ENCODE data around the gene SOX5. TPM values are rescaled to one million over a fixed set of nuclear protein-coding genes. Genes with fewer than 3 reads are reported as not detected.
"Not testable (repeated sequence)": the region's sequence is repeated elsewhere in the genome, so short reads cannot be mapped to it uniquely, and the experiment has no call there.

SOX5 gene
- polyA plus RNA-seq, 4 donors: 7.1 to 9.0 (median 7.9) TPM

- no peak for DNase-seq (ENCODE audit: low read depth in 4 of 4, low spot score in 3 of 4)
Observed at GRCh38 chr12:23760495-23760894, 189.0 kb downstream of the SOX5 start.

- DNase-seq (ENCODE audit: low read depth in 4 of 4, low spot score in 3 of 4): no peak
Observed at GRCh38 chr12:23758608-23759007, 190.9 kb downstream of the SOX5 start.

GRCh38 chr12:23757541-23757962, 191.9 kb downstream of the SOX5 start:
- DNase-seq (ENCODE audit: low read depth in 4 of 4, low spot score in 3 of 4): no peak

GRCh38 chr12:23756416-23756815, 193.1 kb downstream of the SOX5 start:
- no peak for DNase-seq (ENCODE audit: low read depth in 4 of 4, low spot score in 3 of 4)

- DNase-seq (ENCODE audit: low read depth in 4 of 4, low spot score in 3 of 4): no peak
Observed at GRCh38 chr12:23753628-23754365, 195.7 kb downstream of the SOX5 start.

- DNase-seq (ENCODE audit: low read depth in 4 of 4, low spot score in 3 of 4): no peak
Observed at GRCh38 chr12:23752245-23752644, 197.2 kb downstream of the SOX5 start.

- DNase-seq (ENCODE audit: low read depth in 4 of 4, low spot score in 3 of 4): no peak
Observed at GRCh38 chr12:23751641-23752040, 197.8 kb downstream of the SOX5 start.

- no peak for DNase-seq (ENCODE audit: low read depth in 4 of 4, low spot score in 3 of 4)
Observed at GRCh38 chr12:23750923-23751322, 198.5 kb downstream of the SOX5 start.

GRCh38 chr12:23744696-23745095, 204.8 kb downstream of the SOX5 start:
- no peak for DNase-seq (ENCODE audit: low read depth in 4 of 4, low spot score in 3 of 4)

GRCh38 chr12:23742574-23742973, 206.9 kb downstream of the SOX5 start:
- DNase-seq (ENCODE audit: low read depth in 4 of 4, low spot score in 3 of 4): no peak

GRCh38 chr12:23731493-23731892, 218.0 kb downstream of the SOX5 start:
- DNase-seq (ENCODE audit: low read depth in 4 of 4, low spot score in 3 of 4): no peak

- no peak for DNase-seq (ENCODE audit: low read depth in 4 of 4, low spot score in 3 of 4)
Observed at GRCh38 chr12:23731035-23731434, 218.4 kb downstream of the SOX5 start.

GRCh38 chr12:23729359-23729758, 220.1 kb downstream of the SOX5 start:
- no peak for DNase-seq (ENCODE audit: low read depth in 4 of 4, low spot score in 3 of 4)

- DNase-seq (ENCODE audit: low read depth in 4 of 4, low spot score in 3 of 4): no peak
Observed at GRCh38 chr12:23726646-23727045, 222.8 kb downstream of the SOX5 start.

GRCh38 chr12:23722655-23723054, 226.8 kb downstream of the SOX5 start:
- no peak for DNase-seq (ENCODE audit: low read depth in 4 of 4, low spot score in 3 of 4)

- no peak for DNase-seq (ENCODE audit: low read depth in 4 of 4, low spot score in 3 of 4)
Observed at GRCh38 chr12:23721268-23721667, 228.2 kb downstream of the SOX5 start.

GRCh38 chr12:23719493-23719892, 230.0 kb downstream of the SOX5 start:
- no peak for DNase-seq (ENCODE audit: low read depth in 4 of 4, low spot score in 3 of 4)

GRCh38 chr12:23710361-23710760, 239.1 kb downstream of the SOX5 start:
- not testable (repeated sequence) for DNase-seq (ENCODE audit: low read depth in 4 of 4, low spot score in 3 of 4)

- no peak for DNase-seq (ENCODE audit: low read depth in 4 of 4, low spot score in 3 of 4)
Observed at GRCh38 chr12:23708185-23708837, 241.2 kb downstream of the SOX5 start.

GRCh38 chr12:23707270-23707669, 242.2 kb downstream of the SOX5 start:
- DNase-seq (ENCODE audit: low read depth in 4 of 4, low spot score in 3 of 4): no peak

GRCh38 chr12:23704992-23705943, 244.2 kb downstream of the SOX5 start:
- no peak for DNase-seq (ENCODE audit: low read depth in 4 of 4, low spot score in 3 of 4)
